Neural progenitor cell (in vitro differentiated cells): Measurements from ENCODE around the gene ABLIM2. TPM values are rescaled to one million over a fixed set of nuclear protein-coding genes. Genes with fewer than 3 reads are reported as not detected.

Experiments
- DNase-seq: peaks from one replicate; pipeline ENCODE4 v3.0.0-alpha.2; 2016; ENCODE audit warnings: low spot score
- H2AFZ ChIP-seq: fragments of 200-600 bp; sonication (generic); replicated peaks from 2 replicates; pipeline ENCODE4 v1.6.1; 2016; ENCODE audit warnings: antibody characterized with exemption
- H3F3A ChIP-seq: fragments of 200-600 bp; sonication (generic); 2 replicates; pipeline ENCODE4 v1.6.1; 2016; ENCODE audit warnings: antibody characterized with exemption, low read depth
- H3K27ac ChIP-seq: fragments of 200-600 bp; sonication (generic); 2 replicates; pipeline ENCODE4 v1.5.1; 2016; ENCODE audit warnings: mild to moderate bottlenecking
- H3K27me3 ChIP-seq: fragments of 200-600 bp; sonication (generic); 2 replicates; pipeline ENCODE4 v1.6.1; 2016; ENCODE audit warnings: mild to moderate bottlenecking, moderate library complexity
- H3K36me3 ChIP-seq: fragments of 200-600 bp; sonication (generic); 2 replicates; pipeline ENCODE4 v1.5.1; 2016
- H3K4me1 ChIP-seq: fragments of 200-600 bp; sonication (generic); 2 replicates; pipeline ENCODE4 v1.6.1; 2016; ENCODE audit warnings: mixed run types
- H3K4me2 ChIP-seq: fragments of 200-600 bp; sonication (generic); 2 replicates; pipeline ENCODE4 v1.6.1; 2016
- H3K4me3 ChIP-seq: fragments of 200-600 bp; sonication (generic); 2 replicates; pipeline ENCODE4 v1.5.1; 2016
- H3K79me2 ChIP-seq: fragments of 200-600 bp; sonication (generic); 2 replicates; pipeline ENCODE4 v1.6.1; 2016; ENCODE audit warnings: low read depth
- H3K9ac ChIP-seq: fragments of 200-600 bp; sonication (generic); 2 replicates; pipeline ENCODE4 v1.6.1; 2016
- H3K9me3 ChIP-seq: fragments of 200-600 bp; sonication (generic); 2 replicates; pipeline ENCODE4 v1.5.1; 2016; ENCODE audit warnings: low read depth
- H4K20me1 ChIP-seq: fragments of 200-600 bp; sonication (generic); 2 replicates; pipeline ENCODE4 v1.6.1; 2016; ENCODE audit warnings: low read depth
- H3K27ac Mint-ChIP-seq: 3 replicates; pipeline ENCODE4 v1.8.0; 2021; ENCODE audit warnings: mixed read lengths
- H3K27me3 Mint-ChIP-seq: 2 replicates; pipeline ENCODE4 v1.8.0; 2022; ENCODE audit warnings: low read depth, mild to moderate bottlenecking, inconsistent platforms, moderate library complexity, mixed read lengths; ENCODE audit not compliant: insufficient read depth
- H3K36me3 Mint-ChIP-seq: 3 replicates; pipeline ENCODE4 v1.8.0; 2021; ENCODE audit warnings: mixed read lengths
- H3K4me1 Mint-ChIP-seq: 3 replicates; pipeline ENCODE4 v1.8.0; 2021; ENCODE audit warnings: mixed read lengths
- H3K4me3 Mint-ChIP-seq: 3 replicates; pipeline ENCODE4 v1.8.0; 2021; ENCODE audit warnings: mild to moderate bottlenecking, moderate library complexity, mixed read lengths
- H3K9me3 Mint-ChIP-seq: 3 replicates; pipeline ENCODE4 v1.8.0; 2020; ENCODE audit warnings: mixed read lengths
- CTCF ChIP-seq: fragments of 200-600 bp; sonication (generic); IDR thresholded peaks from 2 replicates; pipeline ENCODE4 v1.5.1; 2017; ENCODE audit warnings: antibody characterized with exemption, mild to moderate bottlenecking
- EZH2 ChIP-seq: fragments of 200-600 bp; sonication (generic); IDR thresholded peaks from 2 replicates; pipeline ENCODE4 v1.6.1; 2017; ENCODE audit warnings: antibody characterized with exemption, mild to moderate bottlenecking, moderate library complexity
- EZH2phosphoT487 ChIP-seq: fragments of 200-600 bp; sonication (generic); IDR thresholded peaks from 2 replicates; pipeline ENCODE4 v1.6.1; 2017; ENCODE audit warnings: antibody characterized with exemption
- total RNA-seq: library from RNA; depleted of rRNA; stranded (reverse); fragments of >200 nt; gene quantifications from 2 replicates; pipeline ENCODE4 v1.2.3, GENCODE V29; 2015; ENCODE audit warnings: low replicate concordance

The ABLIM2 gene
- total RNA-seq, 1 donor from 2014 or later = 0.24 TPM

GRCh38 chr4:7963691-7964090 is 194.9 kb downstream of the ABLIM2 start:
- H3K4me2 ChIP-seq = no peak overlapping the region
- no peaks in the 10 kb centered on the region for H3F3A ChIP-seq
- no peak overlapping the region for H3K27ac ChIP-seq
- Mint-ChIP-seq H3K4me3 (no peak overlapping the region), H3K9me3 (no peaks in the 10 kb centered on the region), H3K27ac (peak overlapping the region; percentile 48), H3K4me1 (peaks cover 29% of the 10 kb centered on the region), H3K36me3 (no peaks in the 10 kb centered on the region), H3K27me3 (no peaks in the 10 kb centered on the region)
- H3K36me3 ChIP-seq = no peaks in the 10 kb centered on the region
- no peaks in the 10 kb centered on the region for H3K4me1 ChIP-seq
- TF ChIP-seq EZH2 (no peak), CTCF (no peak), EZH2phosphoT487 (no peak)
- H3K4me3 ChIP-seq = no peak overlapping the region
- no peaks in the 10 kb centered on the region for H3K79me2 ChIP-seq
- no peak for DNase-seq
- H3K9me3 ChIP-seq = no peaks in the 10 kb centered on the region
- no peaks in the 10 kb centered on the region for H4K20me1 ChIP-seq
- H3K9ac ChIP-seq = no peak overlapping the region
- H3K27me3 ChIP-seq = no peaks in the 10 kb centered on the region
- no peak overlapping the region for H2AFZ ChIP-seq

- no peak for TF ChIP-seq EZH2phosphoT487
- no peak for TF ChIP-seq EZH2
- TF ChIP-seq CTCF = no peak
- H4K20me1 ChIP-seq = no peaks in the 10 kb centered on the region
- no peak overlapping the region for H2AFZ ChIP-seq
- H3K4me2 ChIP-seq = no peak overlapping the region
- Mint-ChIP-seq H3K4me1 (peaks cover 23% of the 10 kb centered on the region), H3K4me3 (no peak overlapping the region), H3K36me3 (no peaks in the 10 kb centered on the region), H3K9me3 (no peaks in the 10 kb centered on the region), H3K27ac (no peak overlapping the region), H3K27me3 (no peaks in the 10 kb centered on the region)
- H3K9me3 ChIP-seq = no peaks in the 10 kb centered on the region
- H3K9ac ChIP-seq = no peak overlapping the region
- no peak for DNase-seq
- H3K79me2 ChIP-seq = no peaks in the 10 kb centered on the region
- no peaks in the 10 kb centered on the region for H3K4me1 ChIP-seq
- H3K36me3 ChIP-seq = no peaks in the 10 kb centered on the region
- H3F3A ChIP-seq = no peaks in the 10 kb centered on the region
- no peaks in the 10 kb centered on the region for H3K27me3 ChIP-seq
- H3K4me3 ChIP-seq = no peak overlapping the region
- H3K27ac ChIP-seq = no peak overlapping the region
Observed at GRCh38 chr4:7962609-7963508, 195.8 kb downstream of the ABLIM2 start.

GRCh38 chr4:7960790-7961655 is 197.6 kb downstream of the ABLIM2 start:
- DNase-seq = no peak
- peak overlapping the region; percentile 36 for H3K4me3 Mint-ChIP-seq
- Histone ChIP-seq H3K4me1 (no peaks in the 10 kb centered on the region), H3K4me2 (no peak overlapping the region), H3K4me3 (no peak overlapping the region), H4K20me1 (no peaks in the 10 kb centered on the region), H3K79me2 (no peaks in the 10 kb centered on the region), H3K27ac (no peak overlapping the region), H3K36me3 (no peaks in the 10 kb centered on the region), H3K27me3 (no peaks in the 10 kb centered on the region), H3K9me3 (no peaks in the 10 kb centered on the region), H2AFZ (no peak overlapping the region), H3K9ac (no peak overlapping the region), H3F3A (no peaks in the 10 kb centered on the region)
- TF ChIP-seq CTCF = no peak
- TF ChIP-seq EZH2 = no peak
- TF ChIP-seq EZH2phosphoT487 = no peak
- H3K27ac Mint-ChIP-seq = peak overlapping the region; percentile 78
- no peaks in the 10 kb centered on the region for H3K9me3 Mint-ChIP-seq
- no peaks in the 10 kb centered on the region for H3K27me3 Mint-ChIP-seq
- peaks cover 19% of the 10 kb centered on the region for H3K4me1 Mint-ChIP-seq
- H3K36me3 Mint-ChIP-seq = no peaks in the 10 kb centered on the region
